ENCODE results near the gene NARS2.

Gene NARS2

GRCh38 chr11:78460471-78460870 is 114.2 kb downstream of the NARS2 start:
- TF ChIP-seq, protein P1, sequence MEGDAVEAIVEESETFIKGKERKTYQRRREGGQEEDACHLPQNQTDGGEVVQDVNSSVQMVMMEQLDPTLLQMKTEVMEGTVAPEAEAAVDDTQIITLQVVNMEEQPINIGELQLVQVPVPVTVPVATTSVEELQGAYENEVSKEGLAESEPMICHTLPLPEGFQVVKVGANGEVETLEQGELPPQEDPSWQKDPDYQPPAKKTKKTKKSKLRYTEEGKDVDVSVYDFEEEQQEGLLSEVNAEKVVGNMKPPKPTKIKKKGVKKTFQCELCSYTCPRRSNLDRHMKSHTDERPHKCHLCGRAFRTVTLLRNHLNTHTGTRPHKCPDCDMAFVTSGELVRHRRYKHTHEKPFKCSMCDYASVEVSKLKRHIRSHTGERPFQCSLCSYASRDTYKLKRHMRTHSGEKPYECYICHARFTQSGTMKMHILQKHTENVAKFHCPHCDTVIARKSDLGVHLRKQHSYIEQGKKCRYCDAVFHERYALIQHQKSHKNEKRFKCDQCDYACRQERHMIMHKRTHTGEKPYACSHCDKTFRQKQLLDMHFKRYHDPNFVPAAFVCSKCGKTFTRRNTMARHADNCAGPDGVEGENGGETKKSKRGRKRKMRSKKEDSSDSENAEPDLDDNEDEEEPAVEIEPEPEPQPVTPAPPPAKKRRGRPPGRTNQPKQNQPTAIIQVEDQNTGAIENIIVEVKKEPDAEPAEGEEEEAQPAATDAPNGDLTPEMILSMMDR (IDR thresholded peaks at IDR 0.05; ENCODE audit: insufficient read depth, low read depth, low read length, missing control alignments) = no peak
- no peak overlapping the region for H3K4me3 ChIP-seq (ENCODE audit: low read depth, low read length)
- peak; percentile 23 for DNase-seq (ENCODE audit: low read depth)

DNA sequence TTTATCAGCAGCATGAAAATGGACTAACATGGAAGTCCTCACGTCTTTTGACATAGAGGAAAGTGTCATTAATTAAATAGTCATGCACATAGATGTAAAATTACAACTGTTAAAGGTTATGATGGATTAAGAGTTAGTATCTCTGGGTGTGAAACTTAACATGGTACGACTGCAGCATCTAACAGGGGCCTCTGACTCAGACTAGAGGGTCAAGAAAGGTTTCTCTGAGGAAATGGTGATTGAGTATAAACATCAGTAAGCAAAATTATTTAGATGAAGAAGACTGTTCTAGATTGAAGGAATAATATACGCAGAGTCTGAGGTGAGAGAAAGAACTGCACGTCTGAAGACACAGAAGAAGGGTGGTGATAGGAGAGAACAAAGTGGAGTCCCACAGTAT is 114.9 kb downstream of the NARS2 start:
- TF ChIP-seq, protein P1 (IDR thresholded peaks at IDR 0.05; ENCODE audit: insufficient read depth, low read depth, low read length, missing control alignments) = no peak
- no peak overlapping the region for H3K4me3 ChIP-seq (ENCODE audit: low read depth, low read length)
- no peak for DNase-seq (ENCODE audit: low read depth)

GRCh38 chr11:78457448-78457847 is 117.2 kb downstream of the NARS2 start:
- TF ChIP-seq, protein P1 (IDR thresholded peaks at IDR 0.05; ENCODE audit: insufficient read depth, low read depth, low read length, missing control alignments) = no peak
- no peak for DNase-seq (ENCODE audit: low read depth)
- no peak overlapping the region for H3K4me3 ChIP-seq (ENCODE audit: low read depth, low read length)

- peak; percentile 30 for DNase-seq (ENCODE audit: low read depth)
- no peak overlapping the region for H3K4me3 ChIP-seq (ENCODE audit: low read depth, low read length)
- TF ChIP-seq, protein P1 (IDR thresholded peaks at IDR 0.05; ENCODE audit: insufficient read depth, low read depth, low read length, missing control alignments) = no peak
Measured at GRCh38 chr11:78453140-78453935, 121.3 kb downstream of the NARS2 start.

DNA sequence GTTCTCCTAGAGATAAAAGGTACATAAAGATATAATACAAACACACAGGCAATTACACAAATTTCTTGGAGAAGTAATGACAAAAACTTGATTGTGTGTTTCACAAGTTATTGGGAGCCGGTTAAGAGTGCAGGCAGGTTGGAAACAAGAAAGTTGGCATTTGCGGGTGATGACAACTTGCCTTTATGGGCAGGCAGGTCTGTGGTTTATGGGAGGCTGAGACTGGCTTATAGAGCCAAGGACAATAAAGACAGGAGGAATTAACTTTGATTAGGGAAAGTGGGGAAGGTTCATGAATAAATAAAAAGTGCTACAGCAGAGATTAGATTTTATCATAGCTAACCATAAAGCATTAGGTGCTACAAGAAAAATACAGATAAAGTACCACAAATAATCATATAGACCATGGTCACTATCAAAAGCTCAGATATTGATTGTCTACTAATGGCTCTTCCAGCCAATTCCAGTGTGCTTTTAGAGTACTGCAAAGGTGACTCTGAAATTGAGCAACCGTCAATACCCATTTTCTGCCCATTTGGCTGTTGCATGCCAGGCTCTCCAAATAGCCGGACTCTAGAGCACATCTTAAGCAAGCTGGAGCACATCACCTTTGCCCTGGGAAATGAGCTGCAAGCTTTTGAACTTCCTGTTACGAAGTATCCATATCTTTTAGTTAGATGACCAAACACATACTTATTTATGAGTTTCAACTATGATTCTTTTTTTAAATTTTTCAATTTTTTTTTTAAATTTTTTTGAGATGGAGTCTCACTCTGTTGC is 123.1 kb downstream of the NARS2 start:
- no peak for DNase-seq (ENCODE audit: low read depth)
- TF ChIP-seq, protein P1 (IDR thresholded peaks at IDR 0.05; ENCODE audit: insufficient read depth, low read depth, low read length, missing control alignments) = no peak
- no peak overlapping the region for H3K4me3 ChIP-seq (ENCODE audit: low read depth, low read length)

- H3K4me3 ChIP-seq (ENCODE audit: low read depth, low read length) = no peak overlapping the region
- no peak for DNase-seq (ENCODE audit: low read depth)
- TF ChIP-seq, protein P1 (IDR thresholded peaks at IDR 0.05; ENCODE audit: insufficient read depth, low read depth, low read length, missing control alignments) = no peak
Measured at GRCh38 chr11:78450866-78451265, 123.8 kb downstream of the NARS2 start.

Measured in GM12865 (cell line).